Pancreas (tissue), 10 donors: Measurements from ENCODE around the gene ZIC4. TPM values are rescaled to one million over a fixed set of nuclear protein-coding genes. Genes with fewer than 3 reads are reported as not detected.

ENCODE experiments used
- ATAC-seq, 4 donors: fragments of 200-7000 bp; cut with Tn5 transposase; one replicate each; pipeline versions ENCODE4 v1.8.0 to v1.9.1; 2020; ENCODE audit warnings: mild to moderate bottlenecking in 4 of 4, moderate library complexity in 4 of 4
- DNase-seq, 6 donors: peaks; one replicate each; pipeline ENCODE4 v3.0.0-alpha.2; 2020
- FAIRE-seq: peaks from 2 replicates; lab custom pipeline; 2012; peaks lifted over from hg19 to GRCh38; lab: Jason Lieb, UNC
- H3K27ac ChIP-seq, 4 donors: fragments of 200-600 bp; sonication (generic); 1 replicate in 3 of 4; 2 replicates in 1 of 4; pipeline versions ENCODE4 v1.5.0 to v1.8.0; 2020
- H3K27me3 ChIP-seq, 4 donors: fragments of 200-600 bp; one replicate each; pipeline ENCODE4 v1.8.0; 2021
- H3K36me3 ChIP-seq, 3 donors: fragments of 200-600 bp; sonication (generic) in 1 of 3; one replicate each; pipeline versions ENCODE4 v1.5.0 to v1.8.0; 2020 to 2021
- H3K4me1 ChIP-seq, 3 donors: fragments of 200-600 bp; one replicate each; pipeline ENCODE4 v1.8.0; 2021
- H3K4me3 ChIP-seq, 4 donors: fragments of 200-600 bp; sonication (generic) in 2 of 4; one replicate each; pipeline versions ENCODE4 v1.5.0 to v1.8.0; 2020 to 2021
- H3K9me3 ChIP-seq, 4 donors: fragments of 200-600 bp; one replicate each; pipeline ENCODE4 v1.8.0; 2021
- CTCF ChIP-seq, 4 donors: fragments of 200-600 bp; sonication (generic) in 3 of 4; IDR thresholded peaks; one replicate each; pipeline versions ENCODE4 v1.5.0 to v1.8.0; 2021; ENCODE audit warnings: antibody characterized with exemption in 4 of 4
- WGBS, 2 donors: extraction: QIAGEN DNeasy Blood & Tissue Kit; methylation state at CpG; one replicate each; pipeline ENCODE4 v1.1.7; 2013; 5-methylcytosine and 5-hydroxymethylcytosine counted together
- intact Hi-C, 3 donors: fragments of 100-400 bp; cut with DNase I; formaldehyde crosslinking; loops; one replicate each; pipeline versions ENCODE4 v1.11.1 to v1.14.2; 2022
- polyA plus RNA-seq, 2 donors: library from polyadenylated mRNA; stranded (reverse); fragments of 200-250 nt; gene quantifications; one replicate each; pipeline ENCODE4 v1.2.3, GENCODE V29; 2013
- total RNA-seq, 6 donors: library from RNA; stranded (reverse); fragmentation: NEBNext Ultra II Directional in 4 of 6; extraction: Animal tissue kit (Norgen Biotek cat#: 25700) in 4 of 6; gene quantifications; one replicate each; pipeline versions ENCODE4 v1.2.1 to v1.2.4, GENCODE V29; 2021 to 2023
- donor health status: healthy with polysubstance abuse.
- donor health status: DM: no; HTN: no; CAD: no; lungs with moderate emphysema.
- donor health status: DM: no; HTN: no; CAD: no.
- donor health status: control.
- donor health status: control.
- donor health status: Bipolar disorder and iron deficiency.
- donor health status: DM: yes; HTN: yes; CAD: no.
- donor health status: DM: no; HTN: no; CAD: no.
- donor health status: DM: no; HTN: no; CAD: no.
- donor health status: DM: yes; HTN: yes; CAD: no.

Gene ZIC4
- total and polyA plus RNA-seq, 8 donors = not detected

GRCh38 chr3:147388700-147389580, 17.4 kb downstream of the ZIC4 start:
- H3K4me1 ChIP-seq = peaks cover 0 to 6% (median 3%) of the 10 kb centered on the region in 3 donors
- DNase-seq = no peak
- H3K36me3 ChIP-seq = no peaks in the 10 kb centered on the region
- intact Hi-C loops = no loop called here
- no peak for TF ChIP-seq CTCF (IDR thresholded peaks at IDR 0.05)
- WGBS, 2 donors = 9 to 14% methylated on average over 25 of the region's 25 CpGs
- H3K27me3 ChIP-seq = peaks cover 3 to 85% (median 22%) of the 10 kb centered on the region in 4 donors
- ATAC-seq = no peak
- H3K4me3 ChIP-seq = no peak overlapping the region
- no peak for FAIRE-seq
- H3K27ac ChIP-seq = no peak overlapping the region
- no peaks in the 10 kb centered on the region for H3K9me3 ChIP-seq

GRCh38 chr3:147387885-147388699, 18.3 kb downstream of the ZIC4 start:
- Histone ChIP-seq H3K36me3 (no peaks in the 10 kb centered on the region), H3K9me3 (no peaks in the 10 kb centered on the region), H3K27ac (no peak overlapping the region), H3K4me3 (no peak overlapping the region), H3K27me3 (peaks cover 0 to 83% (median 20%) of the 10 kb centered on the region in 4 donors), H3K4me1 (peaks cover 0 to 3% (median 0%) of the 10 kb centered on the region in 3 donors)
- no peak for FAIRE-seq
- intact Hi-C loops = no loop called here
- DNase-seq = no peak
- WGBS, 2 donors = 5 to 7% methylated on average over 36 of the region's 36 CpGs
- no peak for TF ChIP-seq CTCF (IDR thresholded peaks at IDR 0.05)
- no peak for ATAC-seq

GRCh38 chr3:147387291-147387884, 19.0 kb downstream of the ZIC4 start:
- FAIRE-seq = no peak
- Histone ChIP-seq H3K27ac (no peak overlapping the region), H3K27me3 (peaks cover 0 to 80% (median 20%) of the 10 kb centered on the region in 4 donors), H3K4me3 (no peak overlapping the region), H3K9me3 (no peaks in the 10 kb centered on the region), H3K4me1 (peaks cover 0 to 3% (median 0%) of the 10 kb centered on the region in 3 donors), H3K36me3 (no peaks in the 10 kb centered on the region)
- intact Hi-C loops = no loop called here
- no peak for DNase-seq
- no peak for ATAC-seq
- WGBS, 2 donors = 5 to 7% methylated on average over 10 of the region's 10 CpGs
- TF ChIP-seq CTCF (IDR thresholded peaks at IDR 0.05) = no peak

- no peak for ATAC-seq
- 13 to 16% methylated on average over 23 of the region's 23 CpGs for WGBS, 2 donors
- TF ChIP-seq CTCF (IDR thresholded peaks at IDR 0.05) = no peak
- H3K27me3 ChIP-seq = peaks cover 0 to 77% (median 12%) of the 10 kb centered on the region in 4 donors
- no peak for FAIRE-seq
- no peak overlapping the region for H3K4me3 ChIP-seq
- H3K27ac ChIP-seq = no peak overlapping the region
- no peaks in the 10 kb centered on the region for H3K36me3 ChIP-seq
- intact Hi-C loops = no loop called here
- no peaks in the 10 kb centered on the region for H3K9me3 ChIP-seq
- no peak for DNase-seq
- no peaks in the 10 kb centered on the region for H3K4me1 ChIP-seq
These were observed 21.0 kb downstream of the ZIC4 start for GRCh38 chr3:147385059-147386012.
